Mononuclear cell (primary cell): ENCODE data around the gene PARD3B. TPM values are rescaled to one million over a fixed set of nuclear protein-coding genes. Genes with fewer than 3 reads are reported as not detected.
"Not testable (repeated sequence)": the region's sequence is repeated elsewhere in the genome, so short reads cannot be mapped to it uniquely, and the experiment has no call there.

Experiments
- H3K27me3 ChIP-seq: 2 replicates; pipeline ENCODE4 v1.6.0; 2011; ENCODE audit warnings: low read length, control low read depth; ENCODE audit not compliant: insufficient read depth
- H3K4me1 ChIP-seq: 2 replicates; pipeline ENCODE4 v1.5.1; 2011; ENCODE audit warnings: mild to moderate bottlenecking, low read length, control low read depth; ENCODE audit not compliant: insufficient read depth
- H3K4me3 ChIP-seq: 2 replicates; pipeline ENCODE4 v1.5.1; 2011; ENCODE audit warnings: mild to moderate bottlenecking, low read length, moderate library complexity
- H3K9me3 ChIP-seq: 2 replicates; pipeline ENCODE4 v1.5.1; 2011; ENCODE audit warnings: low read depth, mild to moderate bottlenecking, control low read depth, low read length
- total RNA-seq: library from RNA; depleted of rRNA; stranded (reverse); fragments of >200 nt; gene quantifications from one replicate; pipeline ENCODE4 v1.2.3, GENCODE V29; 2012

Gene PARD3B
- total RNA-seq, 1 donor: 0.94 TPM

GRCh38 chr2:205481861-205482260 lies 936.6 kb downstream of the PARD3B start:
- Histone ChIP-seq H3K4me3 (no peak overlapping the region), H3K4me1 (no peaks in the 10 kb centered on the region), H3K9me3 (no peaks in the 10 kb centered on the region), H3K27me3 (no peaks in the 10 kb centered on the region)

- no peaks in the 10 kb centered on the region for H3K9me3 ChIP-seq
- no peaks in the 10 kb centered on the region for H3K27me3 ChIP-seq
- no peaks in the 10 kb centered on the region for H3K4me1 ChIP-seq
- H3K4me3 ChIP-seq: no peak overlapping the region
These were observed 937.3 kb downstream of the PARD3B start for GRCh38 chr2:205482399-205483081.

- Histone ChIP-seq H3K4me1 (no peaks in the 10 kb centered on the region), H3K27me3 (no peaks in the 10 kb centered on the region), H3K4me3 (no peak overlapping the region), H3K9me3 (no peaks in the 10 kb centered on the region)
These were observed 937.8 kb downstream of the PARD3B start for GRCh38 chr2:205483095-205483494.

GRCh38 chr2:205484215-205484614 lies 938.9 kb downstream of the PARD3B start:
- Histone ChIP-seq H3K4me1 (no peaks in the 10 kb centered on the region), H3K4me3 (no peak overlapping the region), H3K9me3 (no peaks in the 10 kb centered on the region), H3K27me3 (no peaks in the 10 kb centered on the region)

- Histone ChIP-seq H3K4me1 (no peaks in the 10 kb centered on the region), H3K9me3 (no peaks in the 10 kb centered on the region), H3K4me3 (no peak overlapping the region), H3K27me3 (no peaks in the 10 kb centered on the region)
These were observed 939.5 kb downstream of the PARD3B start for GRCh38 chr2:205484764-205485163.

GRCh38 chr2:205493528-205493927 lies 948.3 kb downstream of the PARD3B start:
- H3K4me1 ChIP-seq, H3K27me3 ChIP-seq, H3K4me3 ChIP-seq, H3K9me3 ChIP-seq: not testable (repeated sequence)

GRCh38 chr2:205494537-205495235 lies 949.4 kb downstream of the PARD3B start:
- H3K4me1 ChIP-seq: no peaks in the 10 kb centered on the region
- H3K27me3 ChIP-seq: no peaks in the 10 kb centered on the region
- H3K4me3 ChIP-seq: no peak overlapping the region
- no peaks in the 10 kb centered on the region for H3K9me3 ChIP-seq

GRCh38 chr2:205495819-205496218 lies 950.5 kb downstream of the PARD3B start:
- H3K4me3 ChIP-seq: no peak overlapping the region
- H3K9me3 ChIP-seq: no peaks in the 10 kb centered on the region
- no peaks in the 10 kb centered on the region for H3K4me1 ChIP-seq
- no peaks in the 10 kb centered on the region for H3K27me3 ChIP-seq

GRCh38 chr2:205496370-205496769 lies 951.1 kb downstream of the PARD3B start:
- Histone ChIP-seq H3K4me3 (no peak overlapping the region), H3K4me1 (no peaks in the 10 kb centered on the region), H3K9me3 (no peaks in the 10 kb centered on the region), H3K27me3 (no peaks in the 10 kb centered on the region)

GRCh38 chr2:205496772-205497171 lies 951.5 kb downstream of the PARD3B start:
- H3K4me1 ChIP-seq: no peaks in the 10 kb centered on the region
- no peak overlapping the region for H3K4me3 ChIP-seq
- H3K9me3 ChIP-seq: no peaks in the 10 kb centered on the region
- H3K27me3 ChIP-seq: no peaks in the 10 kb centered on the region

GRCh38 chr2:205499006-205499405 lies 953.7 kb downstream of the PARD3B start:
- no peaks in the 10 kb centered on the region for H3K9me3 ChIP-seq
- no peaks in the 10 kb centered on the region for H3K27me3 ChIP-seq
- no peak overlapping the region for H3K4me3 ChIP-seq

GRCh38 chr2:205500065-205500464 lies 954.8 kb downstream of the PARD3B start:
- H3K4me3 ChIP-seq: no peak overlapping the region
- no peaks in the 10 kb centered on the region for H3K4me1 ChIP-seq
- no peaks in the 10 kb centered on the region for H3K27me3 ChIP-seq
- H3K9me3 ChIP-seq: no peaks in the 10 kb centered on the region

More at GRCh38 chr2:205499006-205499405, 953.7 kb downstream of the PARD3B start:
- no peaks in the 10 kb centered on the region for H3K4me1 ChIP-seq

- H3K9me3 ChIP-seq: no peaks in the 10 kb centered on the region
- H3K4me1 ChIP-seq: no peaks in the 10 kb centered on the region
- H3K27me3 ChIP-seq: no peaks in the 10 kb centered on the region
- no peak overlapping the region for H3K4me3 ChIP-seq
These were observed 955.7 kb downstream of the PARD3B start for GRCh38 chr2:205500951-205501350.

- no peaks in the 10 kb centered on the region for H3K27me3 ChIP-seq
- no peak overlapping the region for H3K4me3 ChIP-seq
- no peaks in the 10 kb centered on the region for H3K9me3 ChIP-seq
- no peaks in the 10 kb centered on the region for H3K4me1 ChIP-seq
These were observed 956.6 kb downstream of the PARD3B start for GRCh38 chr2:205501826-205502225.

- Histone ChIP-seq H3K27me3 (no peaks in the 10 kb centered on the region), H3K4me1 (no peaks in the 10 kb centered on the region), H3K9me3 (no peaks in the 10 kb centered on the region), H3K4me3 (no peak overlapping the region)
These were observed 960.1 kb downstream of the PARD3B start for GRCh38 chr2:205505371-205505770.

GRCh38 chr2:205509655-205510054 lies 964.4 kb downstream of the PARD3B start:
- H3K4me3 ChIP-seq: no peak overlapping the region
- H3K4me1 ChIP-seq: no peaks in the 10 kb centered on the region
- H3K9me3 ChIP-seq: no peaks in the 10 kb centered on the region
- H3K27me3 ChIP-seq: no peaks in the 10 kb centered on the region
